Sigmoid colon (tissue), 4 donors: ENCODE results near the gene COP1.

Experiments used
- POLR2AphosphoS5 ChIP-seq, 4 donors: sonication (generic); formaldehyde crosslinking; IDR thresholded peaks; one replicate each; pipeline ENCODE4 v1.6.1; 2017; ENCODE audit warnings: antibody characterized with exemption in 4 of 4
- TF ChIP-seq, protein P1 (sequence below), 4 experiments: fragments of 450-650 bp in 3 of 4; fragments of 200-600 bp in 1 of 4; IDR thresholded peaks; one replicate each; pipeline ENCODE4 v1.5.1; 2016 to 2019; ENCODE audit warnings: antibody characterized with exemption in 4 of 4, mild to moderate bottlenecking in 3 of 4, moderate library complexity in 2 of 4

DNA sequence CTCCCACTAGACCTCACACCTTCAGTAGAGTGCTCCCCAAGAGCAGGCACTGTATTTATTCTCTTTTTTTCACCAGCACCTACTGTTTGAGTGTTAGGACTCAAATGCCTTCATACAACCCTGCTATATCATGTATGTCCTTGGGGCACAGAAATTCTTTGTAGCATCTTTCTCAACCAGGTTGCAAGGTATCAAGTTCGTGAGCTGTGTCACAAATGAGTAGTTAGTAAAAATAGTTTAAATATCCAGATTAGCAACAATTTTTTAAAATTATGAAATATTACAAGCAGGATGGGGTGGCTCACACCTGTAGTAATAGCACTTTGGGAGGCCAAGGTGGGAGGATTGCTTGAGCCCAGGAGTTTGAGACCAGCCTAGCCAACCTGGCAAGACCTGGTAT, 311.1 kb downstream of the COP1 start:
- TF ChIP-seq POLR2AphosphoS5 (IDR thresholded peaks at IDR 0.05), result no peak
- TF ChIP-seq, protein P1, sequence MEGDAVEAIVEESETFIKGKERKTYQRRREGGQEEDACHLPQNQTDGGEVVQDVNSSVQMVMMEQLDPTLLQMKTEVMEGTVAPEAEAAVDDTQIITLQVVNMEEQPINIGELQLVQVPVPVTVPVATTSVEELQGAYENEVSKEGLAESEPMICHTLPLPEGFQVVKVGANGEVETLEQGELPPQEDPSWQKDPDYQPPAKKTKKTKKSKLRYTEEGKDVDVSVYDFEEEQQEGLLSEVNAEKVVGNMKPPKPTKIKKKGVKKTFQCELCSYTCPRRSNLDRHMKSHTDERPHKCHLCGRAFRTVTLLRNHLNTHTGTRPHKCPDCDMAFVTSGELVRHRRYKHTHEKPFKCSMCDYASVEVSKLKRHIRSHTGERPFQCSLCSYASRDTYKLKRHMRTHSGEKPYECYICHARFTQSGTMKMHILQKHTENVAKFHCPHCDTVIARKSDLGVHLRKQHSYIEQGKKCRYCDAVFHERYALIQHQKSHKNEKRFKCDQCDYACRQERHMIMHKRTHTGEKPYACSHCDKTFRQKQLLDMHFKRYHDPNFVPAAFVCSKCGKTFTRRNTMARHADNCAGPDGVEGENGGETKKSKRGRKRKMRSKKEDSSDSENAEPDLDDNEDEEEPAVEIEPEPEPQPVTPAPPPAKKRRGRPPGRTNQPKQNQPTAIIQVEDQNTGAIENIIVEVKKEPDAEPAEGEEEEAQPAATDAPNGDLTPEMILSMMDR (IDR thresholded peaks at IDR 0.05), result no peak
